Renal pelvis (tissue), 4 donors: Measurements from ENCODE around the gene ALDH3B2. TPM values are rescaled to one million over a fixed set of nuclear protein-coding genes. Genes with fewer than 3 reads are reported as not detected.
"Not testable (repeated sequence)": the region's sequence is repeated elsewhere in the genome, so short reads cannot be mapped to it uniquely, and the experiment has no call there.

Experiments
- DNase-seq: peaks from one replicate; pipeline ENCODE4 v3.0.0-alpha.2; 2013
- polyA plus RNA-seq, 3 donors: library from polyadenylated mRNA; unstranded; fragments of 120-200 nt; gene quantifications; one replicate each; pipeline ENCODE4 v1.2.1, GENCODE V29; 2013; ENCODE audit not compliant: insufficient read length in 3 of 3

The ALDH3B2 gene
- polyA plus RNA-seq, 3 donors, result 3.2 to 4.6 (median 3.8) TPM

DNA sequence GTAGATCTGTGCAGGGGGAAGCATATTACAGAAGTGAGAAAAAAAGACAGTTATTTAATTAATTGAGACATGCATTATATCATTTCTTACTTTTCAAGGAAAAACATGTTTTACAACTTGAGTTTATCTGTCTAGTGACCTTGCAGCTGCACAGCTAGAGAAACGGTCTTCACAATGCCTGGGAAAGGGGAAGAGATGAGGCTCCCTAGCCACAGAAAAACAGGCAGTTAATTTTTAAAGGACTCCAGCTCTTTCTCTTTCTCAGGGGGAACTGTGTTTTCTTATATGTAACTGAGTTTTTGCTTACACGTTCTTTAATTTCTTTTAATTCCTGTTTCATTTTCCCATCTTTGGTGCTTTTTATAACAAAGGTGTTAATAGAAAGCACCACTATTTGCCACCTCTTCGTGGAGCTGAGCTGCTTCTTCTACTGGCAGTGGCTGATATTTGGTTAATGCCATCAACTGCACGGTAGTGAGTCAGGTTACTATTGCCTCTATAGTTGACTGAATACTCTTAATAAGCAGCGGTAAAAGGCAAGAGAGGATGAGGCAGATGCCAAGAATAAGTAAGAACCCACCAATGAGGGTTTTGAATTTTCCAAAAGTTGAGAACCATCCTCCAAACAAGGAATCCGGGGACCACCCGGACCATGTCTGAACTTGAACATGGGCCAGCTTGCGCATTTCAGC lies 11.4 kb upstream of the ALDH3B2 start:
- not testable (repeated sequence) for DNase-seq

DNA sequence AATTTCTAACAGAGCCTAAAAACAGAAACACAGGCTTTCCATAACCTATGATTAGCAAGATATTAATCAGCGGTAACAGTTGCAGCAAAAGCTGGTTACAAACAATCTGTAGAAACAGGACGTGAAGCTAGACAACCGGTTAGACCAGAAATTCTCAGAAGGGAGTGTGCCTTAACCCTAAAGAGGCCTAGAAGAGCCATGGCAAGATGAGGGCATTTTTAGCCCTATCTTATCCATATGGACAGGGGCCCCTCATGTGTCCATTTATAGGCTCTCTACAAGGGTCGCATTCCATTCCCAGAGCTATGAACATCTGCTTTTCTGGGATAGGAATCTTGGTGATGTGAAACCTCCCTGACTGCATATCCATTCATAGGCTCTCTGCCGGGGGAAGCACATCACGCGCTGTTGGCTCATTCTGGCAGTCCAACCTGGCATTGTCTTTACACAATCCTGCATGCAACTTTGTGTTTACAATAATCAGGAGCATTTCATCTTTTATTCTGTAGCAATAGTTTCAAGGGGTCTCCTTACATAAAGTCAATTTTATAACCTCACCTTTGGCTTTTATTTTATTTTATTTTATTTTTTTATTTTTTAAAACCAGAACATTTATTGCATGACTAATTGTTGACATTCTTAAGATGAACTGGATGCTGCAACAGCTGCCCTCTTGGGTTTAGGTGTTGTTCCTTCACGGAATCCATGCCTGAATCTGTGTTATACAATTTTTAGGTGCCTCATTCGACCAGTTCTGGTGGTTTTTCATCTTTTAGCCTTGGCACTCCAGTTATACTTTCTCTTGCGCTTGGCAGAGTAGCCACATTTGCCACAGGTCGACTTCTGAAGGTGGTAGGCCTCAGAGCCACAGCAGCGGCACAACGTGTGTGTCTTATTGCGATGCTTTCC lies 8.0 kb upstream of the ALDH3B2 start:
- DNase-seq, result not testable (repeated sequence)

DNA sequence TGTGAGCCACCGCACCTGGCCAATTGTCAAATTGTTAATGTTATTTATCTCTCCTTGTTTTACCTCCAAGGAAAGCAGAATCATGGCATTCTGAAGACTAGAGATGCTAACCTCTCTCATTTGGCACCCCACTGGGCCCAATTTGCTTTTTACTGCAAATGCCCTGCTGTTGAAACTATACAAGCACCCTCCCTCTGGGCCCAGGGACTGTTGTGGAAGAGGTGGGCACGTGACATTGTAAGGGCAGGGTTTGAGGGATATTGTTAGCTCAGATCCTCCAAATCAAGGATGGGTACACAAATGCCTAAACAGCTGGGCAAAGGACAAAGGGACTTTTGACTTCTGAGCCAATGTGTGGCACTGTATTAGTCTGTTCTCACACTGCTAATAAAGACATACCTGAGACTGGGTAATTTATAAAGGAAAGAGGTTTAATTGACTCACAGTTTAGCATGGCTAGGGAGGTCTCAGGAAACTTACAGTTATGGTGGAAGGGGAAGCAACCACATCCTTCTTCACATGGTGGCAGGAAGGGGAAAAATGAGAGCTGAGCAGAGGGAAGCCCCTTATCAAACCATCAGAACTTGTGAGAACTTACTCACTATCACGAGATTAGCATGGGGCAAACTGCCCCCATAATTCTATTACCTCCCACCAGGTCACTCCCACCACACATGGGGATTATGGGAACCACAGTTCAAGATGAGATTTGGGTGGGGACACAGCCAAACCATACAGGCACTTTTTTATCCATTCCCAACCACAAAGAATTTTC lies 6.5 kb upstream of the ALDH3B2 start:
- DNase-seq, result no peak

DNA sequence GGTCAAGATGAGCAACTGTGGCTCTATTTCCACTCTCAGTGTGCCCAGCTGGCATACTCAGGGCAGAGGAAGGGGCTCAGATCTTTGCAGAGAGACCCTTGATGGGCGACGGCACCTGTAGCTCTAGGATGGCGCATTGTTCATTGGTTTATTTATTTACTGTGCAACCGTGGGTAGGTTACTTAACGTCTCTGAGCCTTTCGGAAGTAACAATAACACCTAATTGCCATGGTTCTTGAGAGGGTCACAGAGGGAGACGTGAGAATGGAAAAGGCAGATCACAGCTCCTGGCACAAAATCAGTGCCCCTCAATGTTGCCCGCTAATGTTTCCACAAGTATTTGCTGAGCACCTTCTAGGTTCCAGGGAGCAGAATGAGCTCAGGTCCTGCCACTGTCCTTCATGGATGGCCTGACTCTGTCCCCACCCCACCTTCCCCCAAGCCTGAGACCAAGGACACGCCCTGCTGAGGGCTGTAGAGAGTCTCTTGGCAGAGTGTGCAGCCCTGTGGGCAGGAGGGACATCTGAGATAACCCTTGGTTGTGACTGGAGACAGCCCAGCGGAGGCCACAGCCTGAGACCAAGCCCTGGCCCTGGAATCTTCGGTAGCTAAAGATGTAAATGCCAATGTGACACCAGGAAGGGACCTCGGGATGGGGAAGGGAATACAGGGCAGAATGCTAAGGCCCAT lies 780 bp upstream of the ALDH3B2 start:
- no peak for DNase-seq

DNA sequence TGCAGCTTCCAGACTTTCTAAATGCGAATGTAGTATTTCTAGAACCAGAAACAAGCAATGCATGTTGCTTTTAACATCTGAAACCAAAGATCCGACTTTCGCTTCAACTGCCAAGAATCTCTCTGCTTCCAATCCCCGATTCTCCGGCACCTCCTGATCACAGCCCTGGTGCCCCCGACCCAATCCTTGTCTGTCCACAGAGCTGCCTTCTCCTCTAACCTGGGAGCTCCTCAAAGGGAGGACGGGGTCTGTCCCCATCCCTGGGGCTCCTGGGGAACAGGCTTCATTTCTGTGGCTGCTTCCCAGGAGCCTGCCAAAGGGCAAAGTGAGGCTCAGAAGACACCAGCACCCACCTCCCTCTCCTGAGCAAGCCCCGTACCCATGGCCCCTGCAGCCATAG lies 521 bp downstream of the ALDH3B2 start:
- no peak for DNase-seq

DNA sequence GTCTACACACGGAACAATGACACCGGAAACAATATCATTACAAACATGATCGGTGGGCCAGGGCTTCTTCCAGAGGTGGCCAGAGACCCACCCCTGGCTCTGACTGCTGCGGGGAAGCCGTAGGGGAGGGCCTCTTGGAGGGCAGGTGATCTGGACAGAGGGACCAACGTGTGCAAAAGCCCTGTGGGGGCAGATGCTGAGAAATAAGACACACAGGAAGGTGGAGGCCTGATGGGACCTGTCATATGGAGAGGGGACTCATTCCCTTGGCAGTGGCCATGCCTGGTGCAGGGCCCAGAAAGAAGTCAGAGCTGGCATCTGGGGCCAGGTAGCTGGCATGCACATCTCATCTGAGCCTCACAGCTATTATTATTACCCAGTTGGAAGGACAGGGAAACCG lies 1.1 kb downstream of the ALDH3B2 start:
- no peak for DNase-seq

DNA sequence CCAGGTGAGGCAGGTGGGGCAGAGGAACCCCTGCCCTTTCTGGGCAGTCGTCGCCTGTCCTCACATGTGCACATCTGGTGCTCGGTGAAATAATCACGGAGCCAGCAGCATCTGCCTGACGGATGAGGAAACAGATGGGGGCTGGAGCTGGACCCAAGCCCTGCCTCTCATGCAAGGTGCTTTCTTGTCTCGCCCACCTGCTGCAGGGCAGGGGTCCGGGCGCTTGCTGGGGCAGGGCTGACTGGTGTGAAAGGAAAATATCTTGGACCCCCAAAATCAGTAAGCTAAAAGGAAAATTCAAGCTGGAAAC lies 3.3 kb downstream of the ALDH3B2 start:
- no peak for DNase-seq

DNA sequence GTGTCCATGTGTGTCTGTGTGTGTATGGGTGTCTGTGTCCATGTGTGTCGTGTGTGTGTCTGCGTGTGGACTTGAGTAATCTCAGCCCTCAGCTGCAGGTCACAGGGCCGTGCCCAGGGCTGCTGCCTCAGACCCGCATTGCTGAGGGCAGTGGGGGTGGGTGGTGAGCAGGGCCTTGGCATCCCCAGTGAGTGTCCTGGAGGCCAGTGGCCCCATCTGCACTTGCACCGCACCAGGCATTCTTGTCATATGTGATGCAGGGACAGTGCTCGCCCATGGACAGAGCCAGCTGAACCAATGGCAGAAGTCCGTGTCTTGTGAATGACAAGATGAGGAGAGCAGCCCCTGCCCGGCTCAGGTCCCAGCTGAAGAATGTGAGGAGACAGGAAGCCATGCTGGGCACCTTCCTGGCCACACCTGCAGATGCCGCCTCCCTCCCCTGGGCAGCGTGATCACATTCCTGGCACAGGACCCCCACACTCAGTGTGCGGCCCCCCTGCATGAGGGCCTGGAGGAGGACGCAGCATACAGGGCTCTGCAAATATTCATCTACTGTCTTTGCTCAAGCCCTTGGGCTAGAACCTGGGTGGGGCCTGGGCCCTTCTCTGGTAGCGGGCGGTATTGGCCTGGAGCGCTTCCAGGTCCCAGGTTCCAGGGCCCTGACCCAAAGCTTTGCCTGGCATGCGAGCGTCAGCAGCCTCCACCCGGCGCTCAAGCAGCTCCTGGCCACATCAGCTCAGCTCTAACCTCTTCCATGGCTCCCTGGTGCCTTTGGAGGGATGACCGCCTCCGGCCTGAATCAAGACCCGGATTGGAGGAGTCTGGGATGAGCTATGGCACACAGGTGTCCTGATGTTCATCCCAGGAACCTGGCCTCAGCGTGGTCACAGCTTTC lies 3.9 kb downstream of the ALDH3B2 start:
- DNase-seq, result no peak

DNA sequence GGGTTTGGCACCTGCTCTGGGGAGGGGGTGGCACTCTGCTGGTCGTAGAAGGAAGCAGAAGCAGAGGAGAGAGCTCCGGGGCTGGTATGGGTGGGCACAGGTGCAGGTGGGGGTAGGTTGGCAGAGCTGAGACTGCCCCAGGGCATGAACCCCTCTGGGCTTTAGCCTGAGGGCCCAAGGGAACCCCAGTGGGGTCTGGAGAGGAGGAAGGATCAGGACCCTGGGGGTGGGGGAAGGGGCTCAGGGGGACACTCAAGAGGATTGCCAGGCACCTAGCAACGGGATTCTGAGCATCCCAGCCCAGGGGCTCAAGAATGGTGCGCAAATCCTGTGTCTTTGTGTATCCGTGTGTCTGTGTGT lies 6.3 kb downstream of the ALDH3B2 start:
- no peak for DNase-seq

DNA sequence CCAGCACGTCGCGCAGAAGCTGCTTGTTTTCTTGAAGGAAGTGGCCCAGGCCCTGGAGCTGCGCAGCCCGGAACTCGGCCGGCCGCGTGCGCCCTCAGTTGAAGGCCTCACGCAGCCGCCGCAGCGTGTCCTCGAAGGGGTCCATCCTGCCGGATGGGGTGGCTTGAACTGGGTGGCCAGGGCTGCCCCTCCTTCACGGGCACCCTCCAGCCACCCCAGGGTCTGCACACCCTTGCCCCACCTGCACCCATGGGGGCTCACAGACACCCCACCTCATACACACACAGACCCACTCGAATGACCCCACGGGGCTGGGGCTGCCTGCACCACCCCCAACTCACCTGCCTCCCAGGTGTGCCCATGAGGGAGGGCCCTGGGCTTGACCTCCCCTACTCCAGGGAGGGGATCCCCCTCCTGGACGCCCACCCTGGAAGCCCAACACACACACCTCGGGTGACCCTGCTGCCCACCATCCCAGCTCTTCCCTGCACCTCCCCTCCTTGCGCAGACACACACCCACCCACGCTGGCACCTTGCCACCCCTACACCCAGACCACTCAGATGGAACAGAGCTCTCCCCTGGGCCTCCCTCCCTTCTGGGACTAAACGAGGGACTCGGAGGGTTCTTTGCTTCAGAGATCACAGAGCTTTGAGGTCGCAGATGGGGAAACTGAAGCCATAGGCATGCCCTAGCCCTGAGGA lies 6.8 kb downstream of the ALDH3B2 start:
- peak; percentile 61 for DNase-seq

DNA sequence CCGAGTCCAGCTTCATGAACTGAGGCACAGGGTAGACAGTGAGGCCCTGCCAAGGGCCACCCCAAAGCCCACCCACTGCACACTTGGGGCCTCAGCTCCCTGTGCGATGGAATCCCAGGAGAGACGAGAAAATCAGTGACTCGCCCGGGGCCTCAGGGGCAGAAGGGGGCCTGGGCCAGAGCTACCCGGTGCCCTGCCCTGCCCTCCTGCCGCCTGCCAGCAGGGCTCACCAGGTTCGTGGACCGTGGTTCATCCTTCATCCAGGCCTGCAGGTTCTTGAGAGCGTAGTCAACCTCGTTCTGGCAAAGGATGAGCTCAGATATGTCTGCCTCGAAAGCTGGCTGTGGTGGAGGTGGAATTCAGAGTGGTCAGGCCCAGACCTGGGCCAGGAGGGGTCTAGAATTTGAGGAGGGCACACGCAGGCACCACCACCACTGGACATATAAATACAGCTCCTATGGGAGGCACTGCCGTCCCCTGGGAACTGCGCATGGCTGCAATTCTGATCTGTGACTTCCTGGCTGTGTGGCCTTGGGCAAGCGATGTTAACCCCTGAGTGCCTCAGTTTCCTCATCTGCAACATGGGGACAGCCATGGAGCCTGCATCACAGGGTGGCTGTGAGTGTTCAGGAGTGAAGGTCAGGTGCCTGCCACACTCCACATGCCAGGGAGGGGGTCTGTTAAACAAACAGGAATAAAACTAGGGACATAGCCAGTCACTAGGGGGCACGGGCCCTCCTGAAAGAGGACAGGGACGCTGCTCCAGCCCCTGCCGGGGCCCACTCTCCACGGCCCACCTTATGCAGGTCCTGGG lies 7.5 kb downstream of the ALDH3B2 start:
- no peak for DNase-seq

DNA sequence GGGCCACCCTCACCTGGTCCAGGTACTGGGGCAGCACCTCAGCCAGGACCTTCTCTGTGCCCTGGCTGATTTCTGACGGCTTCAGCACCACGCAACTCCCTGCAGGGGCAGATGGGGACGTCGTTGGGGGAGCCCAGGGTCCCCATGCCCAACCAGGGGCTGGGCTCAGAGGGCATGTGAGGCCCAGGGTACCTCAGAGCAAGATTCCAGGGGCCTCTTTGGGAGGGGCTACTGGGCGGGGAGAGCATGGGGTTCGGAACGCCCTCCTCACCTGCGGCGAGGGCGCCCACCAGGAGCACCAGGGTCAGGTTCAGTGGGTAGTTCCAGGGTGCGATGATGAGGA lies 8.1 kb downstream of the ALDH3B2 start:
- no peak for DNase-seq

DNA sequence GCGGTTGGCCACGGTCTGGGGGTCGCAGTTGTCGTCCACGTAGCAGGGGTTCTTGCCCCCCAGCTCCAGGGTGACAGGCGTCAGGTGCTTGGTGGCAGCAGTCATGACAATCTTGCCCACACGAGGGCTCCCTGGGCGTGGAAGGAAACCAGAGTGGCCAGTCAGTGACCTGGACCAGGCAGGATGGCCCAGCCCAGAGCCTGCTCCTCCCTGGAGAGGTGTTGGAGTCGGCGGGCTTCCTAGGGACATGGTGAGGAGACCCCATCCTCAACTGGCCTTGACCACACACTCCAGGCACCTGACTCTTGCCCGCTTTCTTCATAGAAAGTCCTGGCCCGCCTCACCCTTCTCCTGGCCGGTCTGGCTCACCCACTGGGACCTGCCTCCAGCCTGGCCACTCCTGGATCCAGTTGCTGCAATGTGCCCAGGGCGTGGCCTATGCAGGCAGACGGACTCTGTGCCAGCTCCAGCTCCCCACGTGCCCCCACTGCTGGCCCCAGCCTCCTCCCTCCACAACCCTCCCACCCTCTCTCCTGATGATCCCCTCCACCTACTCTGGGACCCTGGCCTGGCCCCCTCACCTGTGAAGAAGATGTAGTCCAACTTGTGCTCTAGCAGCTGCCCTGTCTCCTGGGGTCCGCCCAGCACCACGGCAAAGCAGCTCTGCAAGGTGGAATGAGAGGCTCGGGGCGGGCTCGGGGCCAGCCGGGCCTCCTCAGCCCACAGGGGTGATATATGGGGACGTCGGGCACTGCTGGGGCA lies 8.7 kb downstream of the ALDH3B2 start:
- no peak for DNase-seq

DNA sequence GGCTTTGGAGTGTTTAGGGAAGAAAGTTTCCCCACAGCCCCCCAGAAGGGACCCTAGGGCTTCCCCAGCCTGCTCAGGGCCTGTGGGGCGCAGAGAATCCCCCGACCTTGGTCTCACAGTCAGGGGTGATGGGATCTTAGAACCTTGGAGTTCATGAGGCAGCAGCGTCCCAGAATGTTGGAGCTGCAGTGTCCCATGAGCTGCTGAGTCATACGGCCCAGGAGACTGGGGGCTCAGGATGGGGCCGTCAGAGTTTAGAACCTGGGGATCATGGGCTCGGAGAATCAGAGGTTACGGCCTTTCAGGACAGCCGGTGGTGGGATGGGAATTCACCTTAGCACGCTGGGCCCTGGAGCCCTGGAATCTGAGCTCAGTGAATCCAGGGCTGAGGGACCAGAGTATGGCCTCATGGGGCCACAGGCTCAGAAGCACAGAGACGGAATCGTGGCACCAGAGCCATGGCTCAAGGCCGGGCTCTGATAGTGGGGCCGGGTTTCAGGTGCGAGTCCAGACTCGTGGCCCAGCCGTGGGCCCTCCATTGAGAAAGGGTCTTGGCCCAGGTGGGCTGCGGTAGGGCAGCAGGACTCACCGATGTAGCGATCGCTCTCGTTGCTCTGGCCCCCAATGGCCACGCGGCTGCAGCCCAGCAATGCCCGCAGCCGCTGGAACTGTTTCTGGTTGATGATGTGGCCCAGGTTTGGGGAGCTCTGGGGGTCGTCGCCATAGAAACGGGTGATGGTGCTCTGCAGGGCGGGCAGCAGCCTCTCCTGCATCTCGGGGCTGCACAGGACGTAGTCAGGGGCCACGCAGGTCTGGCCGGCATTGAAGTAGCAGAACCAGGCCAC lies 9.5 kb downstream of the ALDH3B2 start:
- DNase-seq, result no peak

DNA sequence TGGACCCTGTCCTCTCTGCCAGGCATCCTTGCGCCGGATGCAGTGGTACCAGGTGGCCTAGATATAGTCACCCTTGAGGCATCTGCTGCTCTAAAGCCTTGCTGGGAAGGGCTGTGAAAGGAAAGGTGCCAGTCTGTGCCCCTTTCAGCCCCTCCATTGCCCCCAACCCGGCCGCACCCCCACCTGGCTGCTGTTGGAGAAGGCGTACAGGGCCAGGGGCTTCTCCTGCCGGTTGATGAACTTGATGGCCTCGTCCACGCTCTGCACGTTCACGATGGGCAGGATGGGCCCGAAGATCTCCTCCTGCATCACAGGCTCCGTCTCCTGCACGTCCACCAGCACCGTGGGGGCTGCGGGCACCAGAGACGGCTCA lies 10.2 kb downstream of the ALDH3B2 start:
- DNase-seq, result no peak

DNA sequence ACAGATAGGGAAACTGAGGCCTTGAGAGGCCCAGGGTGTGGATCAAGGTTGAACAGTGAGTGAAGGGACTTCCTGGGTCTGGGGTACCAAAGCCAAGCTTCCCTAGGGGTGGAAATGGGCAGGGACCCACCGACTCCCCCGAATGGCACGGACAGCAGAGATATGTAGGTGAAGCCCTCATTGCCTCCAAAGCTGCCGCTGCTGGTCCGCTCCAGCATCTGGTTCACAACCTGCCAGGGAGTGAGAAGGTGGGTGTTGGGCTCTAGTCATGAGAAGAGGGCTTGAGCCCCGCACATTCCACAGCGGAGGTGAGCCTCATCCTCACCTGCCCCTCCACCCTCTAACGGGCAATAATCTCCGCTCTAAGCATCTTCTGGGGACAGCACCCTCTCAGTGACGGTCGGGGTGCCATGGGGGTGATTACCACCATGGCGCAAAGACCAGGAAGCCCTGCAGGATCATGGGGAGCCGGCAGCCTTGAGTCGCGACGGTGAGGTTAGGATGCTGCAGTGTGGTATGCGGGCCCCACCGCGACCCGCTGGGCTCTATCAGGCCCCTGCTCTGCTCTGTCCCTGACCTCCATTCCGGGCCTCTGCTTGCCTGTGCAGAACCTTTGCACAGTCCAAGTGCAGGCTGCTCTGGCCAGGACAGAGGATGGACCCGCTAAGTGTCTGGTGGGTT lies 10.8 kb downstream of the ALDH3B2 start:
- DNase-seq, result no peak

DNA sequence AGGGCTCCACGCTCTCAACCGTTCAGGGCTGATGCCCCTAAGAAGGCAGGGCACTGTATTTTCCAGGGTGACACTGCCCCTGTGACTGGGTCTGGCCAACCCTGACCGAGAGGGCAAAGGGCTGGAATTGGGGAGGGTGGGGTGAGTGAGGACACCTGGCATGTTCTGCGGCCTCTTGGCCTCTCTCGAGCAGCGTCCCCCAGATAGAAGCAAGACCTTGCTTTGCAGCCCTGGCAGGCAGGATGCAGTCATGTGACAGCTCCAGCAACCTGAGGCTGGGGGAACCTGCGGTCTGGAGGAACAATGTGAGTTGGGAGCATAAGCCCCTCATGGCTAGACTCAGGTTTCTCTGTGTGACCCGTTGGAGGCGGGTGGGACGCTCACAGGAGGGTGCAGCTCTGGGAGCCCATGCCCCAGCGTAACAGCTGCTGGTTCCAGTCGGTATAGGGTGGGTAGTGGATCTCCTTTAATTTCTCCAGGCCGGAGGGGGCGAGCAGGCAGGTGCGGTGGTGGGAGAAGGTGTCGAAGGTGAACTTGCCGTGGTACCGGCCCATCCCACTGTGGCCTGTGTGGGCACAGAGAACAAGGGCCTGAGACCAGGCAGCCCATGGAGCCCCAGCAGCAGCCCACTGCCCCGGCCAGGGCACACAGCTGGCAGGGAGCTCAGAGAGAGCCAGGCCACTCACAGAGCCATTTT lies 11.4 kb downstream of the ALDH3B2 start:
- no peak for DNase-seq
